IPS-15b (cell line): Measurements from ENCODE around the gene DNAJC15.

Source experiments
- H3K27me3 ChIP-seq: one replicate; pipeline ENCODE4 v1.6.1; 2013; ENCODE audit warnings: low read length; ENCODE audit not compliant: control insufficient read depth, insufficient read depth
- H3K36me3 ChIP-seq: one replicate; pipeline ENCODE4 v1.6.1; 2013; ENCODE audit warnings: low read length; ENCODE audit not compliant: control insufficient read depth, insufficient read depth
- H3K4me1 ChIP-seq: one replicate; pipeline ENCODE4 v1.6.1; 2013; ENCODE audit warnings: mild to moderate bottlenecking, low read length; ENCODE audit not compliant: control insufficient read depth, insufficient read depth
- H3K4me3 ChIP-seq: one replicate; pipeline ENCODE4 v1.5.1; 2013; ENCODE audit warnings: low read depth, low read length
- H3K9ac ChIP-seq: one replicate; pipeline ENCODE4 v1.6.1; 2013; ENCODE audit warnings: low read depth, mild to moderate bottlenecking, low read length
- H3K9me3 ChIP-seq: one replicate; pipeline ENCODE4 v1.6.1; 2013; ENCODE audit warnings: mild to moderate bottlenecking, low read length; ENCODE audit not compliant: control insufficient read depth, insufficient read depth

DNAJC15 gene

DNA sequence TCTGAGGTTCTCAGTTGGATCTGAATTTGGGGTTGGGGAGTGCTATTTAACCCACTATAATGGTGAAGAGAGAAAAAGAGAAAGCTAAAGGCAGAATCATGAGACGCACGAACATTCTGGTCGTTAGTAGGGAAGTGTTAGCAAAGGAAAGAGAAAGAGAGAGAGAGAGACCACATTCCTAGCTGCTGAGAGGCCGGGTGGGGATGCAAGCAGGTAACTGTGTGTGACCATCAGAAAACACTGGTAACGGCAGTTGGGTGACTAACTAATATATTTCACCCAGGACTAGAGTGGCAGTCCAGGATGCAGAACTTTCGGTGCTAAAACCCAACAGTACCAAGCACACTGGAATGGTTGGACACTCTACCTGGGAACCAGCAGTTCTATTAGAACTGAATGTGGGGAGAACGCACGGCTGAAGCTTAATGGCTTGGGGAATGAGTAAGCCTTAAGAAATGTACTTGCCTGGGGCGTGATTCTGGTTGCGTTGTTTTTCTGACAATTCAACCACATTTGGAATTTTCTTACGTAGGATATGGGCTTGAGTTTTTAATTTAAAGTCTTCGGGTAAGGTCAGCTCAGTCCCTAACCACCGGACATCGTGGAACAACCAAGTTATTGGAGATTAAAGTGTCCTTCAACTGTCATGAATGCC is 130.2 kb downstream of the DNAJC15 start:
- Histone ChIP-seq H3K36me3 (no peaks in the 10 kb centered on the region), H3K4me3 (no peak overlapping the region), H3K4me1 (no peaks in the 10 kb centered on the region), H3K9me3 (no peaks in the 10 kb centered on the region), H3K9ac (no peak overlapping the region), H3K27me3 (no peaks in the 10 kb centered on the region)

DNA sequence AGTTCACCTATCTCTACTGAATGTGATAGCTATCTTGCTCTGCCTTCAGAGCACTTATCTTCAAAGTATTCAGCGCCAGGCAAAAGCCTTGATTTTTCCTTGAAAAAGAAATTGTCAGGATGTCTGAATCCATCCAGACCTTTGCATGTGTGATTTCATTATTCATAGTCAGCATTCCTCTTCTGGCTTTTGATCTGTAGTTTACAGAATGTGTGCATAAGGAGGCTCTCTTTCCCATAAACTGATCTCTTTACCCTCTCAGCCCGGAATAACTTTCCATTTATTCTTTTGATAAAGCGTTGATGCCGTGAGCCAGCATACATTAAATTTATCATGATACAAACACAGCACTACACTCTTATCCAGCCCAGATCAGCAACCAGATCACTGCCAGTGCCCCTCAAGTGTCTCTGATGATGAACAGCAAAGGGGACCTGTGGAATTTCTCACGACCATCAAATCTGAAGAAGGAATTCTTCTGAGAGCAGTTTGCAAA is 130.8 kb downstream of the DNAJC15 start:
- Histone ChIP-seq H3K4me1 (no peaks in the 10 kb centered on the region), H3K27me3 (no peaks in the 10 kb centered on the region), H3K9ac (no peak overlapping the region), H3K9me3 (no peaks in the 10 kb centered on the region), H3K36me3 (no peaks in the 10 kb centered on the region), H3K4me3 (no peak overlapping the region)

DNA sequence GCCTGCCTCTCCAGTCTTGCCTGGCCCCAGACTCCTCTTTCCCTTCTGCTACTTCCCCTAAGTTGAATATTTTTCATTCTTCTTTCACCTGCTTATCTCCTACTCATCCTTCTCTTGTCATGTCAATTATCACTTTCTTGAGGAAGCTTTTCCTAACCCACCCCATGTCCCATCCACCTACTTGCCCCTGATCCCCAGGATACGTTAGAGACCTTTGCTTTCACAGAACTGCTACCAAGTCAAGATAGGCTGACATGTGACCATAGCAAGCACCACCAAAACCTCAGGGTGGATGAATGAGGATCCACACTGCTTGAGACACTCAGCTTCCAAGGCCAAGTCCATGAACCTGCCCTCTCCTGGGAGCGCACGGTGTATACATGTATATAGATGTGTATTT is 131.5 kb downstream of the DNAJC15 start:
- no peak overlapping the region for H3K4me3 ChIP-seq
- no peaks in the 10 kb centered on the region for H3K27me3 ChIP-seq
- H3K4me1 ChIP-seq, result no peaks in the 10 kb centered on the region
- no peaks in the 10 kb centered on the region for H3K9me3 ChIP-seq
- no peak overlapping the region for H3K9ac ChIP-seq
- no peaks in the 10 kb centered on the region for H3K36me3 ChIP-seq

DNA sequence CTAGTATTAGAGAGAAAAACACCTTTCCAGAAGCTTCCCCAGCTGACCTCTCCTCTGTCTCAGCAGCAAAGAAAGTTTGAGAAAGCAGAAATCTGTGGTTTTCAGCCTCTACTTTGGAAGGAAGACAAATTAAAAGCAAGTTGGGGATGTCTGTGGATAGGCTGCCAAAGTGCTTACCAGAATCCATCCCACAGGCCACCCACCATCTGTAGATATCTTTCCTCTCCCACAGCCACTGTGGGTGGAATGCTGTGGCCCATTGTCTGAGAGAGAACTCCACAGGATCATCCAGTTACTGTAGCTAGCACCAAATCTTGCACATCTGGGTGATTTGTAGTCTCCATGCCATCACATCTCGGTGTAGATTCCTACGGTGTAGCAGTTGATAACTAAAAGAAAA is 133.5 kb downstream of the DNAJC15 start:
- Histone ChIP-seq H3K9me3 (no peaks in the 10 kb centered on the region), H3K4me3 (no peak overlapping the region), H3K27me3 (no peaks in the 10 kb centered on the region), H3K9ac (no peak overlapping the region), H3K4me1 (no peaks in the 10 kb centered on the region), H3K36me3 (no peaks in the 10 kb centered on the region)

DNA sequence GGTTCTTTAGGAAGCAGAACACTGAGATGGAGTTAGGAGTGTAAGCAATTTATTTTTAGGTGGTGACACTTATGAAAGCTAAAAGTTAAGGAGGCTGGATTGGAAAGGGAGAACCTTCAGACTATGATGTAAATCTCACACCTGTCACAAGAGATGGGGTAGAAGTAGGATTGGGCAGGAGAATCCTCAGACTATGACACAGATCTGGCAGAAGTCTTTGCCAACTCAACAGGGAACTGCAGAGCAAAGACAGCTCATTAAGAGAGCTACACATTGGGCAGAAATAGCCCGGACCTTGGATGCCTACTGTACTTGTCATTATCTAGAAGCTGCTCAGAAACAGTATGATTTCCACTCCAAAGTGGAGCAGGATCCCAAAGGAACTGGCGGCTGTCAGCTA is 134.4 kb downstream of the DNAJC15 start:
- Histone ChIP-seq H3K36me3 (no peaks in the 10 kb centered on the region), H3K27me3 (no peaks in the 10 kb centered on the region), H3K9ac (no peak overlapping the region), H3K4me1 (no peaks in the 10 kb centered on the region), H3K9me3 (no peaks in the 10 kb centered on the region), H3K4me3 (no peak overlapping the region)

DNA sequence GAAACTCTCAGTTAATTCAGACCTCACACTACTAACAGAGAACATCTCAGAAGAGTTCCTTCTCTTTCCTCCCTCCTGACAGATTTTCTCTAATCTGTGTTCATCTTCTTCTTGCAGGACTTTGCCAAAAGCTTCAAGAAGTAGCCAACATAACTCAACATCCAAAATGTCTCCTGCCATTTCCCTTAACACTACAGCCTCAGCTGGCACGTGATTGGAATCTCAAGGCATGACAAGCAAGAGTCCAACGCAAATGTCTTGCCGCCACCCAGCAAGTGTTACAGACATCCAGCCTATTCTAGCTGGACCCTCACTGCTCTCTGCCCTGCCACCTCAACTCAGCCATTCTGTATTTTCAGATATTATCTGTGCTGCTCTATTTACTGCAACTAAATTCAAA is 135.1 kb downstream of the DNAJC15 start:
- Histone ChIP-seq H3K9ac (no peak overlapping the region), H3K36me3 (no peaks in the 10 kb centered on the region)

DNA sequence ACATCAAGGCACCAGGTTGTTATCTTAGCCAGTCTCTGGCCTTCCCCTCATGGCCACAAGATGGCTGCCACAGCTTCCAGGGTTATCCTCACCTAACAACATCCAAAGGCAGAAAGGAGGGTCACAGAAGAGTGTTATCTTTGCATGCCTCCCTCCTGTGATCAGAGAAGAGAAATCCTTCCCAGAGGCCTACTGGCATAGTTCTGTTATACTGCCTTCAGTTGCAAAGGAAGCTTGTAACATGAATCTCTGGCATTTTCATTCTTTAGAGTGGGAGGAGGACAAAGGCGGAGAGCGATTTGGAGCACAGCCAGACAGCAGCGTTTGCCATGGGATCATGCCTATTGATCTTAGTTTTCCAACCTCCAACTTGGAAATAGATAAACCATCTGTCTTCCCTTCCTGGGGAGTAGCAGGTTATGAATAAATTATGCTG is 135.7 kb downstream of the DNAJC15 start:
- no peak overlapping the region for H3K4me3 ChIP-seq

More for the DNA sequence above, 135.1 kb downstream of the DNAJC15 start:
- H3K4me1 ChIP-seq, result no peaks in the 10 kb centered on the region
- no peaks in the 10 kb centered on the region for H3K27me3 ChIP-seq
- H3K9me3 ChIP-seq, result no peaks in the 10 kb centered on the region
- no peak overlapping the region for H3K4me3 ChIP-seq

More for the DNA sequence above, 135.7 kb downstream of the DNAJC15 start:
- Histone ChIP-seq H3K36me3 (no peaks in the 10 kb centered on the region), H3K9me3 (no peaks in the 10 kb centered on the region), H3K9ac (no peak overlapping the region), H3K4me1 (no peaks in the 10 kb centered on the region), H3K27me3 (no peaks in the 10 kb centered on the region)
